Testis (tissue), 3 donors: ENCODE data around the gene ENKD1. TPM values are rescaled to one million over a fixed set of nuclear protein-coding genes. Genes with fewer than 3 reads are reported as not detected.

ENCODE experiments used
- DNase-seq: peaks from one replicate; pipeline ENCODE4 v3.0.0-alpha.2; 2019
- H3K27ac ChIP-seq, 2 donors: fragments of 200-600 bp; sonication (generic); one replicate each; pipeline ENCODE4 v1.5.1; 2019
- H3K27me3 ChIP-seq: fragments of 200-600 bp; sonication (generic); one replicate; pipeline ENCODE4 v1.5.1; 2019
- H3K36me3 ChIP-seq: fragments of 200-600 bp; sonication (generic); one replicate; pipeline ENCODE4 v1.5.1; 2017; ENCODE audit warnings: low read depth; ENCODE audit errors: missing control alignments
- H3K4me1 ChIP-seq: fragments of 200-600 bp; sonication (generic); one replicate; pipeline ENCODE4 v1.5.1; 2019
- H3K4me3 ChIP-seq, 2 donors: fragments of 200-600 bp; sonication (generic); one replicate each; pipeline ENCODE4 v1.5.1; 2017 to 2019
- H3K9me3 ChIP-seq: fragments of 200-600 bp; sonication (generic); one replicate; pipeline ENCODE4 v1.5.1; 2017
- CTCF ChIP-seq, 3 experiments: fragments of 450-650 bp in 2 of 3; fragments of 200-600 bp in 1 of 3; sonication (generic) in 1 of 3; IDR thresholded peaks; one replicate each; pipeline ENCODE4 v1.5.1; 2016 to 2019; ENCODE audit warnings: antibody characterized with exemption in 3 of 3, mild to moderate bottlenecking in 2 of 3, moderate library complexity in 1 of 3
- POLR2A ChIP-seq: fragments of 450-650 bp; IDR thresholded peaks from one replicate; pipeline ENCODE4 v1.6.1; 2017; ENCODE audit warnings: antibody characterized with exemption, mild to moderate bottlenecking, moderate library complexity
- WGBS, 2 donors: methylation state at CpG; one replicate each; pipeline ENCODE4 v1.1.5; 2018; 5-methylcytosine and 5-hydroxymethylcytosine counted together
- intact Hi-C: fragments of 100-400 bp; cut with DNase I; formaldehyde crosslinking; loops from one replicate; pipeline ENCODE4 v1.15.1; 2023; ENCODE audit warnings: low total_unique reads
- polyA plus RNA-seq: library from polyadenylated mRNA; stranded (reverse); fragments of 350-450 nt; fragmentation: Illumina TruSeq; extraction: RNeasy Lipid Tissue Mini Kit (QIAGEN cat#74804); gene quantifications from one replicate; pipeline ENCODE4 v1.2.3, GENCODE V29; 2014; ENCODE audit warnings: low read depth, low replicate concordance; ENCODE audit not compliant: insufficient read depth
- total RNA-seq, 2 donors: library from RNA; depleted of rRNA; stranded (reverse); fragments of >200 nt; gene quantifications; one replicate each; pipeline ENCODE4 v1.2.3, GENCODE V29; 2016

The ENKD1 gene
- total and polyA plus RNA-seq, 3 donors from 2014 or later: 37.7 to 53.3 (median 47.5) TPM

- H3K27ac ChIP-seq: no peak overlapping the region
- no peaks in the 10 kb centered on the region for H3K9me3 ChIP-seq
- H3K36me3 ChIP-seq: no peaks in the 10 kb centered on the region
- no peaks in the 10 kb centered on the region for H3K4me1 ChIP-seq
- H3K27me3 ChIP-seq: no peaks in the 10 kb centered on the region
- intact Hi-C loops: no loop called here
- WGBS, 2 donors: 91 to 92% methylated on average over 5 of the region's 5 CpGs
- TF ChIP-seq POLR2A (no peak), CTCF (IDR thresholded peaks at IDR 0.05) (no peak)
- DNase-seq: no peak
- no peak overlapping the region for H3K4me3 ChIP-seq
Measured at GRCh38 chr16:67704110-67704509, 37.6 kb upstream of the ENKD1 start.

- TF ChIP-seq POLR2A (no peak), CTCF (IDR thresholded peaks at IDR 0.05) (no peak)
- Histone ChIP-seq H3K9me3 (no peaks in the 10 kb centered on the region), H3K4me3 (no peak overlapping the region), H3K27ac (no peak overlapping the region), H3K36me3 (no peaks in the 10 kb centered on the region), H3K27me3 (no peaks in the 10 kb centered on the region), H3K4me1 (no peaks in the 10 kb centered on the region)
- intact Hi-C loops: no loop called here
- 82 to 89% methylated on average over 2 of the region's 2 CpGs for WGBS, 2 donors
- DNase-seq: no peak
Measured at GRCh38 chr16:67703626-67704025, 37.1 kb upstream of the ENKD1 start.

DNA sequence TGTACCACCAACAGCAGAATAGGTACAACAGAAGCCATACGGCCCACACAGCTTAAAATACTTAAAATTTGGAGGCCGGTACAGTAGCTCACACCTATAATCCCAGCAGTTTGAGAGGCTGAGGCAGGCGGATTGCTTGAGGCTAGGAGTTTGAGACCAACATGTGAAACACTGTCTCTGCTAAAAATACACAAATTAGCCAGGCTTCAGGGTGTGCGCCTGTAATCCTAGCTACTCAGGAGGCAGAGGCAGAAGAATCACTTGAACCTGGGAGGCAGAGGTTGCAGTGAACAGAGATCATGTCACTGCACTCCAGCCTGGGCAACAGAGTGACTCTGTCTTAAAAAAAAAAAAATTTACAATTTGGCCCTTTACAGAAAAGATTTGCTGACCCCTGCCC lies 35.6 kb upstream of the ENKD1 start:
- no peak for DNase-seq
- intact Hi-C loops: no loop called here
- 94 to 95% methylated on average over 4 of the region's 4 CpGs for WGBS, 2 donors
- no peak for TF ChIP-seq CTCF (IDR thresholded peaks at IDR 0.05)
- TF ChIP-seq POLR2A: no peak
- Histone ChIP-seq H3K36me3 (no peaks in the 10 kb centered on the region), H3K9me3 (no peaks in the 10 kb centered on the region), H3K27me3 (no peaks in the 10 kb centered on the region), H3K4me3 (no peak overlapping the region), H3K27ac (no peak overlapping the region), H3K4me1 (no peaks in the 10 kb centered on the region)

- no peak overlapping the region for H3K27ac ChIP-seq
- DNase-seq: no peak
- intact Hi-C loops: no loop called here
- no peak overlapping the region for H3K4me3 ChIP-seq
- H3K36me3 ChIP-seq: no peaks in the 10 kb centered on the region
- WGBS, 2 donors: 96 to 100% methylated on average over 1 of the region's 1 CpG
- H3K4me1 ChIP-seq: no peaks in the 10 kb centered on the region
- TF ChIP-seq POLR2A: no peak
- TF ChIP-seq CTCF (IDR thresholded peaks at IDR 0.05): no peak
- no peaks in the 10 kb centered on the region for H3K27me3 ChIP-seq
- no peaks in the 10 kb centered on the region for H3K9me3 ChIP-seq
Measured at GRCh38 chr16:67701420-67701819, 34.9 kb upstream of the ENKD1 start.

DNA sequence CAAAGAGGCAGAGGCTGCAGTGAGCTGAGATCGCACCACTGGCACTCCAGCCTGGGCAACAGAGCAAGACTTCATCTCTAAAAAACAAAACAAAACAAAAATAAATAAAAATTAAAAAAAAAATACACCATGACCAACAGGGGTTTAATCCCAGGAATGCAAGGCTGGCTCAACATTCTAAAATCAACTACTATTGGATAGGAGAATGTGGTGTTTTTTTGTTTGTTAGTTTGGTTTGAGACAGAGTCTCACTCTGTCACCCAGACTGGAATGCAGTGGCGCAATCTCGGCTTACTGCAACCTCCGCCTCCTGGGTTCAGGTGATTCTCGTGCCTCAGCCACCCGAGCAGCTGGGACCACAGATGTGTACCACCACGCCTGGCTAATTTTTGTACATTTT lies 32.7 kb upstream of the ENKD1 start:
- no peak overlapping the region for H3K27ac ChIP-seq
- no peaks in the 10 kb centered on the region for H3K9me3 ChIP-seq
- H3K27me3 ChIP-seq: no peaks in the 10 kb centered on the region
- WGBS, 2 donors: 99 to 100% methylated on average over 7 of the region's 7 CpGs
- intact Hi-C loops: no loop called here
- no peaks in the 10 kb centered on the region for H3K4me1 ChIP-seq
- H3K4me3 ChIP-seq: no peak overlapping the region
- no peaks in the 10 kb centered on the region for H3K36me3 ChIP-seq
- no peak for TF ChIP-seq CTCF (IDR thresholded peaks at IDR 0.05)
- no peak for TF ChIP-seq POLR2A
- no peak for DNase-seq
